GM21360 (cell line): Measurements from ENCODE around the gene TAC3.

Experiments used
- ATAC-seq: cut with Tn5 transposase; IDR thresholded peaks from one replicate; pipeline ENCODE4 v1.9.1; 2021; ENCODE audit warnings: mild to moderate bottlenecking, moderate library complexity; ENCODE audit not compliant: unreplicated experiment

Gene TAC3

DNA sequence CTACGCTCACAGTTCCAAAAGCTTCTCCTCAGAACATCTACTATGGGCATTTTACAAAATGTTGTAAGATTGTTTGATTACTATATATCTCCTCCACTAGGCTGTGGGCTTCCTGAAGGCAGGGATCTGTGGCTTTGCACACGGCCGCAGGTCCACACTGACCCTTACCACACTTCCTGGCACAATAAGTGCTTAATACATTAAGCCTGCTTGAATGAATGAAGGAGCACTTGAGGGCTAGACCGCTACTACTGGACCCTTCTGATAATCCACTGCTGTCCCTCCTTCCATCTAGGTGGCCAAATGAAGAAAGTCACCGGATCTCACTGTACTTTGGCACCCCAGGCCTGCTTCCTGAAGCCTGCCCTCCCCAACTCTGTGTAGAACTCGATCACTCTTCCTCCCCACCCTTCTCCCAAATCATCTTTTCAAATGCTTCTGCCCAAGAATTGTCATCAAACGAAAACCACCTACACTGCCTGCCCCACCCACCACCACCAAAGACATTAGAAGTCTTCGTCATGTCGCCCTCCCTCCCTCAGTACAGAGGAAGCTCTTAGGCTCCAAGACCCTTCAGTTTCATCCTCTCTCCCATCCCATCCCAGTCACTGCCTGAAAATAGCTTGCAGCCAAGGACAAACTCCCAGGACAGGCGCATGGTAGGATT lies 9.4 kb downstream of the TAC3 start:
- ATAC-seq, result no peak

DNA sequence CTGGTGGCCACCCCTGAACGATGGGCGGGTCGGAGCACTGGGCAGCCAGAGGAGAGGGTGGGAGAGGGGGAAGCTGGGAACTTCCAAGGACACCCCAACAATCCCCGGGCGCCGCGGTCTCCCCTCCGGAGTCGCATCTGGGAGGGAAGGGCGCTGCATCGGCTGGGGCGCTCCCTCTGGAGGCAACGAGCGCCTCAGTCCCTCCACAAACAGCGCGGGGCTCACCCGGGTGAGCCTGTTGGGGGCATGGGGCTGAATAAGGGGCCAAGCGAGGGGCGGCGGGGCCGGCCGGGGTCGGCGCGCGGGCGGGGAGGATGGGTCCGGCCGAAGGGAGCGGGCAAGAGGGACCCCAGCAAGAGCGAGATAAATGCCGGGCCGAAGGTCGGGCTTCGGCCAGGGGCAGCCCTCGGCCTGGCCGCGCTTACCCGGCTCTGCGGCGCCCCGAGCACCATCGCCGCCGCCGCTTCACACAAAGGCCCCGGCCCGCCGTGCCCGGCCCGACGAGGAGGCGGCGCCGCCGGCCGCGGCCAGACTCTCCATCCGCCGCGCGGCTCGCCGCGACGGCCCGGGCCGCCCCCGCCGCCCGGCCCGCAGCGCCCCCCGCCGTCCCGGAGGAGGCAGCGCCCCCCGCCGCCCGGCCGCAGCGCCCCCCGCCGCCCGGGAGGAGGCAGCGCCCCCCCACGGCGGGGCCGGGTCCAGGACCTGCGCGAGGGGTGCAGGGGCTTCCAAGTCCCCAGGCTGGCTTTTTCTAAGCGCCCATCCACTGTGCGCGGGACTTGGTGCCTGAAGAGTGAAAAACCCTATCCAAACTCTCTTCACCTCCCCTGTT lies 10.1 kb downstream of the TAC3 start, which contains the start of gene ZBTB39:
TSS of gene ZBTB39 (minus strand) at position 567 of the 829 bp plus-strand sequence. CDS start 1,629 bp downstream, outside the sequence.
- peak; percentile 53 for ATAC-seq

DNA sequence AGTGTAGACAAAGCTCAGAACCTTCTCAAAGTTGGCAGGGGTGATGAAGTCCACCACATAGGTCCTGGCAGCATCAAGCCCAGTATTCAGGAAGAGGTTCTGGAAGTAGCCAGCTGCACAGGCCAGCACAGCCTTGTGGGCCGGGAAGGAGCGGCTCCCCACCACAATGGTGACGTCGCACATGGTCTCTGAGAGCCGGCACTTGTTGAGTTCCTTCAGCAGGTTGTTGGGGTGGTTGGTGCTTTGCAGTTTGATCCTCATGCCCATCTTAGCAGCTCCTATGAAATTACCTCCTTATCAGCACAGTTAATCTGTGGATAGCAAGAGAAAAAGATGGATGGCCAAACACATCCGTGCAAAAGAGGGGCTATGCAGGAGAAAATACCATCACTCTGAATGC lies 11.7 kb downstream of the TAC3 start:
- ATAC-seq, result no peak

DNA sequence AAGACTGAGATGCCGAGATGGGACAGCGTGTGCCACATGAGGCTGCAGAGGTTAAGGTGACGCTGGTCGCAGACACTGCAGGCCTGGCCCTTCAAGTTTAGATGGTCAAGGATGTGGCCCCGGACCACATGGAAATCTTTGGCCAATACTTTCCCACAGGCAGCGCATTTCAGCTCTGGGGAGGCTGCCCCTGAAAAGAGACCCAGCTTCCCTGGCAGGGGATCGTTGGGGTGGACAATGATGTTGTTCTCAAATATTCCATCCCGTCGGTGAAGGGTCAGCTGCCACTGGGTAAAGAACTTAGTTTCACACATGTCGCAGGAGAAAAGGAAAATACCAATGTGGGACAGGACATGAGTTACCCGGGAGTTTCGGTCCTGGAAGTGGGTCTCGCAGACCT lies 12.9 kb downstream of the TAC3 start:
- no peak for ATAC-seq

DNA sequence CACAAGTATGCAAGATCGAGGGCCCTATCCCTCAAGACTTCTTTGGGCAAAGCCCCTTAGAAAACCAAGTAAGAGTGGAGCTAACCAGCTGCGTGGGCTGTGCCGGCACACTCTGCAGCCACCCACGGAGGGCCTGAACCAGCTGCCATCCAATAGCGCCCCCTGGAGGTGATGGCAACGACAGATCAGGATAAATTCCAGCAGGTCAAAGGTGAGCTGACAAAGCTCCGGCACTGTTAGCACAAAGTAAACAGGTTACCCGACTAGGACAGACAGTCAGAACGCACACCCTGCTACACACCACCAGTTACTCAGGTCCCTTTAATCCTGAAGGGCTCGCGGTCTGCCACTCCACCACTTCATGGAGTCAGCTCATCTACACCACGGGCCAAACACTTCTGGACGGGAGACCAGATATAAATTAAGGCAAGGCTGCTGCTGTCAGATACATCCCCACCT lies 14.9 kb downstream of the TAC3 start:
- no peak for ATAC-seq

GRCh38 chr12:57000393-57000792 lies 15.9 kb downstream of the TAC3 start:
- ATAC-seq, result no peak

DNA sequence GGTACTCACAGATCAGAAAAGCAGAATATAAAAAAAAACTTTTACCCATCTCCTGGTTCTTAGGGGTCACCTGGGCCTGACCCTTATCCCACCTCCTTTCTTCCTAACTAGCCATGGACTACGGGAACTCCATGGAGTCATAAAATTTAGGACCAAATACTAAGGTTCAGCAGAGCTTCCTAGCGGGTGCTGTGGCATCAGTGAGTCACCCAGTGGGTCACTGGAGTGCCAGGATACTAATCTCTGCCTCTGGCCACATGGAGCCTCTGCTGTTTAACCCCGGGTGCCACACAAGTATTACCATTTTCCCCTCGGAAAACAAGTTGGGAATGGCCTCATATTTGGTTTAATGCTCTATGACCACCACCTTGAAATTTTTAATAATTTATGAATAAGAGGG lies 16.9 kb downstream of the TAC3 start:
- ATAC-seq, result no peak

DNA sequence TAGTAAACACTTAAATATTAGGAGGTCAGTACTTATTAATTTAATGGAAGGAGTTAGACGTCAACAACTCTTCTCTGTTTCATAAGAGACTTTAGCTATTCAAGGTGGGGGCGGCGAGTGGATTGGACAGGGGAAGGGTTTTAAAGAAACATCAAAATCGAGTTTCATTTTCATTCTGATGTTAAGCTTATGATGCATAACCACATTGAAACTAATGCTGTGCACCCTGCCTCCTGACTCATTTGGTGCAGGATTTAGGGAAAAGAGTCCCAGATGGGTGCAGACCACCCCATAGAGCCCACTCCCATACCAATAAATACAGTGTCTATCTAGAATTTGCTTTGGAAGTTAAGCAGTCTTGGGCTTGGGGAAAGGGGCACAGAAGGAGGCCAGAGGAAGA lies 17.3 kb downstream of the TAC3 start:
- ATAC-seq, result peak; percentile 74

- no peak for ATAC-seq
Measured at GRCh38 chr12:56998316-56998715, 18.0 kb downstream of the TAC3 start.

DNA sequence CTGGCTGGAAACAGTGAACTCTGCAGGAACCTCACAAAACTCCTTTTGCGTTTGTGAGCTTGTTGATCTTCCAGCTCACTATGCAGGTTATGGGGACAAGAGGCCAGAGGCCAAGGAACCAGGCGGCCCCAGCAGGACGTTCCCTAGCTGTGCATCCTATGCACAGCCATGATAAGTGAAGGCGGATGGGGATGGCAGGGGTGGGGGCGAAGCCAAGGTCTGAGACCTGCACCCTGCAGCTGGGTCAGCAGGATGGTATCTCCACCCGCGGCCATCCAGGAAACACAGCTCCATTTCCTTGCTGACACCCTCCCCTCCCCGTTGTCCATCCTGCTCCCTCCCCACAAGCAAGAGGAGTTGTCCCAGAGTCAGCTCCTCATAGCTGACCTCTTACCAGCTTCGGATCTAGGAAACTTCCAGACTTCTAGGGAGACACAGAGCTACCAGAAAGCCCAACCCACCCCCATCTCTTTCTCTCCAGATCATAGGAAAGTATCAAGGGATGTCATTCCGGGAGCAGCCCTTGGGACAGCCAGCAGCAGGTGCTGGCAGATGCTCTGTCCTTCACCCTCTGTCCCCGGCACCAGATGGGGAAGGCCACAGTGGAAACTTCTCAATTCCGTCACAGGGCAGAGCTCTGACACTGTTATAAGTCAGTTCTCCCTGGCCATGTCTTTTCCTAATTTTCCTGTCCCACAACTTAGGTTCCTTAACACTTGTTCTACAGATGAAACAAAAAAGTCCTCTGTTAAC lies 19.4 kb downstream of the TAC3 start:
- no peak for ATAC-seq

DNA sequence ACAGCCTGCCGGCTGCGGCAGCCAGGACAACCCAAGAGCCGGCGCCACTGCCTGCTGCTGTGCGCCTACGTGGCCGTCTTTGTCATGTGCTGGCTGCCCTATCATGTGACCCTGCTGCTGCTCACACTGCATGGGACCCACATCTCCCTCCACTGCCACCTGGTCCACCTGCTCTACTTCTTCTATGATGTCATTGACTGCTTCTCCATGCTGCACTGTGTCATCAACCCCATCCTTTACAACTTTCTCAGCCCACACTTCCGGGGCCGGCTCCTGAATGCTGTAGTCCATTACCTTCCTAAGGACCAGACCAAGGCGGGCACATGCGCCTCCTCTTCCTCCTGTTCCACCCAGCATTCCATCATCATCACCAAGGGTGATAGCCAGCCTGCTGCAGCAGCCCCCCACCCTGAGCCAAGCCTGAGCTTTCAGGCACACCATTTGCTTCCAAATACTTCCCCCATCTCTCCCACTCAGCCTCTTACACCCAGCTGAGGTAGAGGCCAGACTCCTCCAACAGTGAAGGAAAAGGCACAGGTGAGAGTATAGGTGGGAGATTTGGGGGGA lies 20.3 kb downstream of the TAC3 start:
- ATAC-seq, result no peak

DNA sequence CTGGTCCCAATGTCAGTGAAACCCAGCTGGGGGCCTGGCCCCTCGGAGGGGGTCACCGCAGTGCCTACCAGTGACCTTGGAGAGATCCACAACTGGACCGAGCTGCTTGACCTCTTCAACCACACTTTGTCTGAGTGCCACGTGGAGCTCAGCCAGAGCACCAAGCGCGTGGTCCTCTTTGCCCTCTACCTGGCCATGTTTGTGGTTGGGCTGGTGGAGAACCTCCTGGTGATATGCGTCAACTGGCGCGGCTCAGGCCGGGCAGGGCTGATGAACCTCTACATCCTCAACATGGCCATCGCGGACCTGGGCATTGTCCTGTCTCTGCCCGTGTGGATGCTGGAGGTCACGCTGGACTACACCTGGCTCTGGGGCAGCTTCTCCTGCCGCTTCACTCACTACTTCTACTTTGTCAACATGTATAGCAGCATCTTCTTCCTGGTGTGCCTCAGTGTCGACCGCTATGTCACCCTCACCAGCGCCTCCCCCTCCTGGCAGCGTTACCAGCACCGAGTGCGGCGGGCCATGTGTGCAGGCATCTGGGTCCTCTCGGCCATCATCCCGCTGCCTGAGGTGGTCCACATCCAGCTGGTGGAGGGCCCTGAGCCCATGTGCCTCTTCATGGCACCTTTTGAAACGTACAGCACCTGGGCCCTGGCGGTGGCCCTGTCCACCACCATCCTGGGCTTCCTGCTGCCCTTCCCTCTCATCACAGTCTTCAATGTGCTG lies 21.0 kb downstream of the TAC3 start:
- ATAC-seq, result no peak

GRCh38 chr12:56994231-56994746 lies 22.0 kb downstream of the TAC3 start:
- ATAC-seq, result no peak

DNA sequence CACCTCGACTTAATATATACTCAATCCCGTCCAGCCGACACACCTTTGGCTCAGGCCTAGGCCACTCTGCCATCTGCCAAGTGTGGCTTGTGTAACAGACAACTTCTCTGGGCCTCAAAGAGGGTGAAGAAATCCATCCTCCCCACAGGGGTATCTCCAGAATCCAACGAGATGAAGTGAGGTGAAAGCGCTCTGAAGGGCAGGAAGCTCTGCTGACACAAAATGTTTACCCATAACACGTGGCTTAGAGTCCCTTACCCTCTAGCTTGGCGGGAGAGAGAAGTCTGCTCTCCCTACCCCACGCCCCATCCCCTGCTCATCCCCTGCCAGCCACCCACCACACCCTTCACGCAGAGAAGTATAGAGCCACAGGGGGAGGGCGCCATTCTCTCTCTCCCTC lies 23.0 kb downstream of the TAC3 start:
- ATAC-seq, result no peak

- ATAC-seq, result no peak
Measured at GRCh38 chr12:56991319-56992246, 24.7 kb downstream of the TAC3 start.

GRCh38 chr12:56990648-56991318 lies 25.5 kb downstream of the TAC3 start:
- ATAC-seq, result no peak

DNA sequence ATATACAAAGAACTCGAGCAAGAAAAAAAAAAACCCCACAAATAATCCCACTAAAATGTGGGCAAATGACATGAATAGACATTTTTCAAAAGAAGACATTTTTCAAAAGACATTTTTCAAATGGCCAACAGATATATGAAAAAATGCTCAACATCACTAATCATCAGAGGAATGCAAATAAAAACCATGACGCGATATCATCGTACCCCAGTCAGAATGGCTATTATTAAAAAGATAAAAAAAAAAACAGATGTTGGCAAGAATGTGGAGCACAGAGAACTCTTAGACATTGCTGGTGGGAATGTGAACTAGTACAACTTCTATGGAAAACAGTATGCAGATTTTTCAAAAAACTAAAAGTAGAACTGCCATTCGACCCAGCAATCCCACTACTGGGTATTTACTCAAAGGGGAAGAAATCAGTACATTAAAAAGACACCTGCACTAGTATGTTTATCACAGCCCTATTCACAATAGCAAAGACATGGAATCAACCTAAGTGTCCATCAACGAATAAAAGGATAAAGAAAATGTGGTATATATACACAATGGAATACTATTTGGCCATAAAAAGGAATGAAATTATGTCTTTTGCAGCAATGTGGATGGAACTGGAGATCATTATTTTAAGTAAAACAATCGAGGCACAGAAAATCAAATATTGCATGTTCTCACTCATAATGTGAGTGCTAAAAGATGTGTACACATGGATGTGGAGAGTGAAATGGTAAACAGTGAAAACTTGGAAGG lies 26.3 kb downstream of the TAC3 start:
- no peak for ATAC-seq

- no peak for ATAC-seq
Measured at GRCh38 chr12:56988207-56988739, 28.1 kb downstream of the TAC3 start.
